ENCODE results near the gene DNAH8.

Gene DNAH8

GRCh38 chr6:38702558-38703397, 12.3 kb upstream of the DNAH8 start, which contains the start of gene GLO1:
Gene GLO1, minus strand, starts transcription at chr6:38703145. Its CDS starts 91 bp downstream, at chr6:38703054.
- peak; percentile 94 to 95 for DNase-seq

- DNase-seq = no peak
Measured at GRCh38 chr6:38703949-38704590, 11.0 kb upstream of the DNAH8 start.

- DNase-seq = no peak
Measured at GRCh38 chr6:38705924-38706323, 9.2 kb upstream of the DNAH8 start.

GRCh38 chr6:38708496-38708895, 6.6 kb upstream of the DNAH8 start:
- DNase-seq = no peak

GRCh38 chr6:38713812-38714211, 1.3 kb upstream of the DNAH8 start:
- DNase-seq = no peak

- no peak for DNase-seq
Measured at GRCh38 chr6:38714239-38715015, 684 bp upstream of the DNAH8 start.

GRCh38 chr6:38716825-38717224, 1.7 kb downstream of the DNAH8 start:
- DNase-seq = no peak

GRCh38 chr6:38719358-38719757, 4.2 kb downstream of the DNAH8 start:
- DNase-seq = no peak

- DNase-seq = no peak
Measured at GRCh38 chr6:38720295-38720694, 5.2 kb downstream of the DNAH8 start.

GRCh38 chr6:38722038-38722437, 6.9 kb downstream of the DNAH8 start:
- DNase-seq = no peak

- no peak for DNase-seq
Measured at GRCh38 chr6:38722727-38723334, 7.7 kb downstream of the DNAH8 start.

- DNase-seq = no peak
Measured at GRCh38 chr6:38723783-38724182, 8.7 kb downstream of the DNAH8 start.

- DNase-seq = no peak
Measured at GRCh38 chr6:38724343-38724742, 9.2 kb downstream of the DNAH8 start.

GRCh38 chr6:38725414-38726183, 10.5 kb downstream of the DNAH8 start:
- no peak for DNase-seq

- no peak for DNase-seq
Measured at GRCh38 chr6:38728203-38728602, 13.1 kb downstream of the DNAH8 start.

- DNase-seq = no peak
Measured at GRCh38 chr6:38730140-38730862, 15.2 kb downstream of the DNAH8 start.

- no peak for DNase-seq
Measured at GRCh38 chr6:38736951-38737350, 21.8 kb downstream of the DNAH8 start.

GRCh38 chr6:38738261-38738660, 23.1 kb downstream of the DNAH8 start:
- no peak for DNase-seq

- no peak for DNase-seq
Measured at GRCh38 chr6:38739532-38739931, 24.4 kb downstream of the DNAH8 start.

GRCh38 chr6:38749473-38749872, 34.4 kb downstream of the DNAH8 start:
- DNase-seq = no peak

GRCh38 chr6:38750968-38751615, 36.0 kb downstream of the DNAH8 start:
- no peak for DNase-seq

Data from NCI-H1930 (cell line).